ENCODE results near the gene FAM20C.

Gene FAM20C

GRCh38 chr7:289209-289755, 96.9 kb downstream of the FAM20C start:
- Histone ChIP-seq H3K4me3 (replicated peaks; ENCODE audit: insufficient read depth, low read length) (no peak overlapping the region), H3K27ac (replicated peaks) (no peak overlapping the region), H3K27me3 (ENCODE audit: insufficient read depth, poor library complexity, severe bottlenecking) (peaks cover 8% of the 10 kb centered on the region)
- TF ChIP-seq POLR2AphosphoS5 (IDR thresholded peaks at IDR 0.05; ENCODE audit: low read depth) (no peak), CTCF (IDR thresholded peaks at IDR 0.05; ENCODE audit: insufficient read depth, low read length) (no peak), REST (IDR thresholded peaks at IDR 0.05; ENCODE audit: insufficient replicate concordance, low read depth) (no peak), GABPA (IDR thresholded peaks at IDR 0.05; ENCODE audit: low read depth) (no peak), SPI1 (IDR thresholded peaks at IDR 0.05; ENCODE audit: borderline replicate concordance, low read depth) (no peak)
- no peak for DNase-seq (ENCODE audit: low read depth in 1 of 2, low spot score in 1 of 2)

- no peak for DNase-seq (ENCODE audit: low read depth in 1 of 2, low spot score in 1 of 2)
- Histone ChIP-seq H3K4me3 (replicated peaks; ENCODE audit: insufficient read depth, low read length) (no peak within 1 kb of the TSS), H3K27me3 (ENCODE audit: insufficient read depth, poor library complexity, severe bottlenecking) (peaks cover 8% of the 10 kb centered on the region), H3K27ac (replicated peaks) (no peak within 1 kb of the TSS)
- TF ChIP-seq POLR2AphosphoS5 (IDR thresholded peaks at IDR 0.05; ENCODE audit: low read depth) (no peak), GABPA (IDR thresholded peaks at IDR 0.05; ENCODE audit: low read depth) (no peak), CTCF (IDR thresholded peaks at IDR 0.05; ENCODE audit: insufficient read depth, low read length) (no peak), REST (IDR thresholded peaks at IDR 0.05; ENCODE audit: insufficient replicate concordance, low read depth) (no peak), SPI1 (IDR thresholded peaks at IDR 0.05; ENCODE audit: borderline replicate concordance, low read depth) (no peak)
Observed at GRCh38 chr7:289756-290553, 97.6 kb downstream of the FAM20C start, which contains the start of gene FOXL3. Gene FOXL3, plus strand, starts transcription at chr7:290170. Its CDS starts 0 bp downstream, at chr7:290170.

GRCh38 chr7:290554-291372, 98.4 kb downstream of the FAM20C start:
- no peak for TF ChIP-seq POLR2AphosphoS5 (IDR thresholded peaks at IDR 0.05; ENCODE audit: low read depth)
- TF ChIP-seq CTCF (IDR thresholded peaks at IDR 0.05; ENCODE audit: insufficient read depth, low read length) = no peak
- no peak for TF ChIP-seq REST (IDR thresholded peaks at IDR 0.05; ENCODE audit: insufficient replicate concordance, low read depth)
- TF ChIP-seq SPI1 (IDR thresholded peaks at IDR 0.05; ENCODE audit: borderline replicate concordance, low read depth) = no peak
- H3K27me3 ChIP-seq (ENCODE audit: insufficient read depth, poor library complexity, severe bottlenecking) = peaks cover 8% of the 10 kb centered on the region
- DNase-seq (ENCODE audit: low read depth in 1 of 2, low spot score in 1 of 2) = no peak
- no peak overlapping the region for H3K4me3 ChIP-seq (replicated peaks; ENCODE audit: insufficient read depth, low read length)
- H3K27ac ChIP-seq (replicated peaks) = no peak overlapping the region

Measured in HL-60 (cell line).